ENCODE measurements around the gene ARHGAP26.

DNA sequence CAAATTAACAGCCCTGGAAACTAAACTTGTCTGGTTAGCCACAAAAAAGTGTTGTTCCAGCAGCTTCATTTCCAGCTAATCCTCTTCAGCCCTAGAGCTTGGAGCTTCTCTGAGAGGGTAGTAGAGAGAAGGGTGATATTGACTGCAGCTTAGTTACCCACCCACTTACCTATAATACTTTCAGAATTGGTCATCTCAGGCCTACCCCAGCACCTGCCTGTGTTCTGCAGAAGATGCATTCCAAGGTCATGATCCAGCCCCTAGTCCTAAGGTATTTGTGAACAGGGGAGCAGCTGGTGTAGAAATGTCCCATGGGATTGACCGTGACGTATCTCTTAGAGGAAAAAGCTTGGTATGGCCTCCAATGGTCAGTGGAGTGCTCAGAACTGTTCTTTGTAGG is 344.3 kb downstream of the ARHGAP26 start:
- TF ChIP-seq, protein P1, sequence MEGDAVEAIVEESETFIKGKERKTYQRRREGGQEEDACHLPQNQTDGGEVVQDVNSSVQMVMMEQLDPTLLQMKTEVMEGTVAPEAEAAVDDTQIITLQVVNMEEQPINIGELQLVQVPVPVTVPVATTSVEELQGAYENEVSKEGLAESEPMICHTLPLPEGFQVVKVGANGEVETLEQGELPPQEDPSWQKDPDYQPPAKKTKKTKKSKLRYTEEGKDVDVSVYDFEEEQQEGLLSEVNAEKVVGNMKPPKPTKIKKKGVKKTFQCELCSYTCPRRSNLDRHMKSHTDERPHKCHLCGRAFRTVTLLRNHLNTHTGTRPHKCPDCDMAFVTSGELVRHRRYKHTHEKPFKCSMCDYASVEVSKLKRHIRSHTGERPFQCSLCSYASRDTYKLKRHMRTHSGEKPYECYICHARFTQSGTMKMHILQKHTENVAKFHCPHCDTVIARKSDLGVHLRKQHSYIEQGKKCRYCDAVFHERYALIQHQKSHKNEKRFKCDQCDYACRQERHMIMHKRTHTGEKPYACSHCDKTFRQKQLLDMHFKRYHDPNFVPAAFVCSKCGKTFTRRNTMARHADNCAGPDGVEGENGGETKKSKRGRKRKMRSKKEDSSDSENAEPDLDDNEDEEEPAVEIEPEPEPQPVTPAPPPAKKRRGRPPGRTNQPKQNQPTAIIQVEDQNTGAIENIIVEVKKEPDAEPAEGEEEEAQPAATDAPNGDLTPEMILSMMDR (IDR thresholded peaks at IDR 0.05) = no peak
- no peak for TF ChIP-seq POLR2A (IDR thresholded peaks at IDR 0.05)

Data from lower leg skin (tissue), 3 donors.